NOMO-1 treated with DMSO at 0.1 percent for 48 hours (cell line): ENCODE data around the gene WDR4.
"Not testable (repeated sequence)": the region's sequence is repeated elsewhere in the genome, so short reads cannot be mapped to it uniquely, and the experiment has no call there.

Source experiments
- DNase-seq: peaks from one replicate; lab custom pipeline; 2025; ENCODE audit not compliant: unreplicated experiment; lab: John Stamatoyannopoulos, UW

The WDR4 gene

GRCh38 chr21:42880352-42880751 lies 1.0 kb upstream of the WDR4 start:
- DNase-seq, result no peak

DNA sequence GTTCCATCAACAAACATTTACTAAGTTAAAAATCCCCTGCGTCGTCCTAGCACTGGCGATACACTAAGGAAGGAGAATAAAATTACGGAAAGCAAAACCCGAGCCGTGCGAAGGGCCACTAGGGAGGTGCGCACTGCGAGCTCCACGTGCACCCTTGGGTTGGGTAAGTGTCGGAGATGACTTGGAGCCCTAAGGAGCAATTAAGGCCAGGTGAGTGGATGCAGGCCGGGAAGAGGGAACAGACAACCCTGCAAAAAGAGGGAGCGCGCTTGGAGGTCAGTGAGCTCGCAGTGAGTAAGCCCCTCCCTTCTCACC lies 704 bp downstream of the WDR4 start:
- no peak for DNase-seq

DNA sequence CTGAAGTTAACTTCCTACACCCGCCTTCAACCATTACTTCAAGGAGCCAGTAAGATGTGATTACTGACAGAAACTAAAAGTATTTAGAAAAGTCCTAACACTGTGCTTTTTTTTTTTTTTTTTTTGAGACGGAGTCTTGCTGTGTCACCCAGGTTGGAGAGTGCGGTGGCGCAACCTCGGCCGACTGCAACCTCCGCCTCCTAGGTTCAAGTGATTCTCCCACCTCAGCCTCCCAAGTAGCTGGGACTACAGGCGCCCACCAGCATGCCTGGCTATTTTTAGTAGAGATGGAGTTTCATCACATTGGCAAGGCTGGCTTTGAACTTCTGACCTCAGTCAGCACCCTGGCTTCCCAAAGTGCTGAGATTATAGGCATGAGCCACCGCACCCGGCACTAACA lies 3.5 kb downstream of the WDR4 start:
- DNase-seq, result not testable (repeated sequence)

DNA sequence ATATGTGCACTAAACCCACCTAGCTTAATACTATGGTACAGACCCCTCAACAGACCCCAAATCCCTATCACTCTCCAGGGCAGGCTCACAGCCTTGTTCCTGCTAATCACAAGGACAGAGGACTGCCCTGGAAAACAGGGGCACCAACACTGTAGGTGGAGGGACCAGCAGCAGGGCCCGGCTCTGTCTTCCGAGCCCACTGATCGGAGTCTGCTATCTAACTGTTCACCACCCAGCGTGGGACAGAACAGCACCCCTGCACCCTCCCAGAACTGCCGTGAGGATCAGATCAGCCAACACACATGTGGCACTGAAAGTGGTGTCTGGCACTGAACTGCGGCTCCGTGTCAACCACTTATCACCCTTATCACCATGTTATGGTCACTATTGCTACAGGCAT lies 6.2 kb downstream of the WDR4 start:
- DNase-seq, result no peak

DNA sequence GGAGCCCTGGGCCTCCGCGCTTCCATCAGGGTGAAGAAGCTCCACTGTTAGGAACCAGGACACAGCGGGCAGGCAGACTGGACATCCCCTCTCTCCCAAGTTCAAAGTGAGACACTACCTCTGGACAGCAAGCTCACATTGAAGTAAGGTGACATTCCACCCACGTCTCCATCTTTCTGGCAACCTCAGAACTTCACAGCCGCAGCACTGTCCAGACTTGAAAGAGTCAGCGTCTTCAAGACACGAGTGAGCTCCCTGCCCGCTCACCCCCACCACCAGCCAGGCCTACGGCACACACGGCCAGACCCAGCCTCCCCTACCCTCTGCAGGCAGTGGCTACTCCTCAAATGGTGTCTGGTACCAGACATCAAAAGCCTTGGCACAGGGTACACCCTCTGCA lies 11.1 kb downstream of the WDR4 start:
- no peak for DNase-seq

- DNase-seq, result no peak
Observed at GRCh38 chr21:42865776-42866160, 13.6 kb downstream of the WDR4 start.

- no peak for DNase-seq
Observed at GRCh38 chr21:42864815-42865775, 14.2 kb downstream of the WDR4 start.

DNA sequence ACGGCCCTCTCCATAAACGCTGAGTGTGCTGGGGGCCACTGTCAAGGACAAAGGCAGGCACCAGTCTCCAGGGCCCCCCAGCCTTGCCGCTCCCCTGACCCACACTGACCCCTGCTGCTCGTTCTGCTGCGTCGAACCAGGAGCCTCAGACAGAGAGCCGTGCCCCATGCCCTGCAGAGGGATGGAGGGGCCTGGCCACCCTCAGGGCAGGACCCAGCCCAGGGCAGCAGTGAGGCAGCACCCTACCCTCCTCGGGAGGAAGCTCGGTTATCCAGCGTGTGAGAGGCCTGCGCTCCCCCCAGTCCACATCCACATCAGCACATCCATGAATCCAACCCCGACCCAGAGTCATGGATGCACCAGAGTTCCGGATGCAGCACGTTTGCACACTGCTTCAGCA lies 15.1 kb downstream of the WDR4 start:
- DNase-seq, result no peak

GRCh38 chr21:42863504-42863870 lies 15.9 kb downstream of the WDR4 start:
- no peak for DNase-seq

- DNase-seq, result no peak
Observed at GRCh38 chr21:42862774-42863503, 16.4 kb downstream of the WDR4 start.

- no peak for DNase-seq
Observed at GRCh38 chr21:42861848-42862400, 17.4 kb downstream of the WDR4 start.

DNA sequence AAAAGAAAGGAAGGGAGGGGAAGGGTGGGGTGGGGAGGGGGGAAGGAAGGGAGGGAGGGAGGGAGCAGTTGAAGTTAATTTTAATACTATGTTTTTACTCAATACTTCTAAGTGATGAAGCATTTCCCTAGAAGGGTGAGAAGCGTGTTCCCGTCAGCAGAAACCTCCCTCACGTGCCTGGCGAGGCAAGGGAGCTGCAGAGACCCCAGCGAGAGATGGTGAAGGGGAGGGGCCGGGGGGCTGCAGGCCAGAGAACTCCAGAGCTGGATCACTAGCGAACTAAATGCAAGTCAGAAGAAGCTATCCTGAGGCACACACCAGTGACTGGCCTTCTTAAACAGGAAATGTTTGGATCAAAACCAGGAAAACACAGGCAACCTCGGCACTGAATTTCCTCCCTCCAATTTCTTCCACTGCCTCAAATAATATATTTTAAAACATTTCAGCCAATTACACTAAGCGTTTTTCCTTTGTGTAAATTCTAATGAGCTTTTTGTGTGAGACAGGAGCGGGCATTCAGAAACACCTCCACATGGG lies 18.0 kb downstream of the WDR4 start:
- DNase-seq, result no peak

- DNase-seq, result no peak
Observed at GRCh38 chr21:42860345-42860744, 19.0 kb downstream of the WDR4 start.

DNA sequence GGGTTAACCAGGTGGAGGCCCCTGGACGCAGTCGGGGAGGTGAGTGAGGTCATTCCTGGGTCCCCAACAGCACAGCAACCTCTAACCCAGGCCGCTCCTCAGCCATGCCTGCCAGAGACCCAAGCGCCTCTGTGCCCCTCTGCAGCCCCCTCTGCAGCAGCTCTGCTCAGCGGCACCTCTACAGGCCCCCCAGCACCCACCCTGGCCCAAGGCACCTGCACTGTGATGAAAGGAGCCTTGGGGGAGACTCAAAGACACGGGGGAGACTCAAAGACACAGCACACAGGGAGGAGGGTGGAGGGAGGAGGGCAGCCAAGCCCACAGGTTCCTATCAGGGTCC lies 19.5 kb downstream of the WDR4 start:
- DNase-seq, result no peak

DNA sequence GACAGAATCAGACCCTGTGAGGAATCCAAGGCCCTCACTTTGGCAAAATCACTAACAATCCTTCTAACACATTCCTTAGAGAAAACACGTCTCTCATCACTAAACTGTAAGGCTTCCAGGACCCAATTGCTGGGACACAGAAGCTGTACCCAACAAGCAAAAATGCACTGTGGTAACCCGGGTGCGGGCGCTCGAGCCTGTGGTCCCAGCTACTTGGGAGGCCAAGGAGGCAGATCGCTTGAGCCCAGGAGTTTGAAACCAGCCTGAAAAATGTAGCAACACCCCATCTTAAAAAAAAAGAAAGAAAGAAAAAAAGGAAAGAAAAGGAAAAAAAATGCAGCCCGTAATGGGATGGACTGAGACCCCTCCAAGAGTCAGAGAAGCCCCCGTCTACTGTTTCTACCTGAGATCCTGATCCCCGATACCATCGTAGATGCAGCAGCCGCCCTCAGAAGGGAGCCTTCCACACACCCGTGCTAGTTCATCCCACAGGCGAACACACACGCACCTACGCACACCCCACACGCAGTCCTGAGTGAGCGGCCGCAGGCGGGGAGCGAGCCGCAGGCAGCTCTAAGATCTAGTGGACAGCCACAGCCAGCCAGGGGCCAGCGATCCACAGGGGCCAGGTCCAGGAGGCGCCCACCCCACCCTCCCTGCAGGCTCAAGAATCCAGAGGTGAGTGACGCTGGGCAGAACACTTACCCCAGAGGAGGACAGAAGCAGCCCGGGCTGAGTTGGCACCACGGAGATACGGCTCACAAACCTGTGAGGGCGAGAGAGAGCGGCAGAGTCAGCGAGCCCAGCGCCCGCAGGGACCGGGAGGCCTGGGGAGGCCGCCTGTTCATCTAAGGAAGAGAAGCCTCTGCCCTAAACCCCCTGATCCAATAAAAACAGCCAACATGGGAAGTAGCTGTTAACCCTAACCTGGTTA lies 20.1 kb downstream of the WDR4 start:
- DNase-seq, result no peak

DNA sequence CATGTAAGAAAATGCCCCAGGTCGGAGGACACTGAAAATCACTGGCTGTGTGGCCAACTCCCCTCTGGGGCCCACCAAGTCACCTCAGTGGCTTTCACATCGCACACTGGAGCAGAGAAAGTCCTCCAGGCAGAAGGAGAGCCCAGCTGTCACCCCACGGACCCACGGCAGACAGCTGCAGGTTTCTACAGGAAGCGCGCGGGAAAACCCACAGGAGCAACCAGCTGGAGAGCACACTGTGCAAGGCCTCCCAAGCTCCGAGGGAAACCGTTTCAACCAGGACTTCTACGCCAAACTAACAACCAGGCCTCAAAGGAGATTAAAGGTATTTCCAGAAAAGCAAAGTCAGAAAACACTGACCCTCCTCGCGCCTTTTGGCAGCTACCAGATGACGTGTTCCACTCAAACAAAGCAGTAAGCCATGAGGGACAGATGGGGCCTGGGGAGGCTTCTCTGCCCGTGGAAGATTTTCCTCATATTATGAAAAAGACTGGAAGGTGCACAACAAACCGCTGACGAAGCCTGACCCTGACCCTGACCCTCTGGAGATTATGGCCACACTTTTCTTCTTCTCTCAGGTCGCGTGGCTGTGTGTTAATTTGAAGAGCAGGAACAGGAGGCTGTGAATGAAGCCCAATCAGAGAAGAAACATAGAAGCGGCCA lies 21.0 kb downstream of the WDR4 start:
- DNase-seq, result no peak

- no peak for DNase-seq
Observed at GRCh38 chr21:42857216-42857615, 22.1 kb downstream of the WDR4 start.

GRCh38 chr21:42855937-42856335 lies 23.4 kb downstream of the WDR4 start:
- DNase-seq, result no peak

DNA sequence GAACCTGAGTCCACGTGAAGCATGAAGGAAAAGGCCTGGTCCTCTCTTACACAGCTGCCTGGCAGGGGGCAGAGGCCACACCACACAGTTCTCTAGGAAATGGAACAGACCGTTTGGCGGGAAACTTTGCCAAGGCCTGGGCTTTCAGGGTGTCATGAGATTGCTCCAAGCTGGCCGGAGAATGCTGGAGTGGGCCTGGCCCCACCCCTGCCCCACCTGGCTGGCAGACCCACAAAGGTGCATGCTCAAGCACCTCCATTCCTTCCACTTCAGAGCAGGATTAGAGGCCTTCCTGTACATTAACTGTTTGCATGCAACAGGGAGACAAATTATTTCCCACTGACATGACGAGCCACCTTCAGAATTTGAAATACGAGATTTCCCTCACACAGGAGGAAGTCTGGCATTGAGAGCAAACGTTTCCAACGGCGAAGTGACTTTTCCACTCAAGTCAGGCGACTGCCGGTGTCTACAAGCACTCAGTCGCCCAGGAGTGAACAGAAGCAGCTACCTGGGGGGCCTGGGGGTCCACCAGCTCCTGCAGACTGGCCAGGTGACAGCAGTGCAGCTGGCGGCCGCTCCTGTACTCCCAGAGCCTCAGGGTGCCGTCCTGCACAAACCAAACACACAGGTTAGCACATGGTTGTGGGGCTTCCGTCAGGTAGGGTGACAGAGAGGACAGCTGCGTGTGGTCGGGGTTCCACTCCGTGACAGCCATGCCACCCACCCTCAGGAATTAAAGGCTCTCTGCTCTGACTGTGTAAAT lies 24.0 kb downstream of the WDR4 start:
- no peak for DNase-seq
